ENCODE measurements around the gene APBA1. TPM values are rescaled to one million over a fixed set of nuclear protein-coding genes. Genes with fewer than 3 reads are reported as not detected.

The APBA1 gene
- total and polyA plus RNA-seq, 2 of the 4 experiments (the other 2 are of a cell fraction) = 3.8 to 5.1 TPM

DNA sequence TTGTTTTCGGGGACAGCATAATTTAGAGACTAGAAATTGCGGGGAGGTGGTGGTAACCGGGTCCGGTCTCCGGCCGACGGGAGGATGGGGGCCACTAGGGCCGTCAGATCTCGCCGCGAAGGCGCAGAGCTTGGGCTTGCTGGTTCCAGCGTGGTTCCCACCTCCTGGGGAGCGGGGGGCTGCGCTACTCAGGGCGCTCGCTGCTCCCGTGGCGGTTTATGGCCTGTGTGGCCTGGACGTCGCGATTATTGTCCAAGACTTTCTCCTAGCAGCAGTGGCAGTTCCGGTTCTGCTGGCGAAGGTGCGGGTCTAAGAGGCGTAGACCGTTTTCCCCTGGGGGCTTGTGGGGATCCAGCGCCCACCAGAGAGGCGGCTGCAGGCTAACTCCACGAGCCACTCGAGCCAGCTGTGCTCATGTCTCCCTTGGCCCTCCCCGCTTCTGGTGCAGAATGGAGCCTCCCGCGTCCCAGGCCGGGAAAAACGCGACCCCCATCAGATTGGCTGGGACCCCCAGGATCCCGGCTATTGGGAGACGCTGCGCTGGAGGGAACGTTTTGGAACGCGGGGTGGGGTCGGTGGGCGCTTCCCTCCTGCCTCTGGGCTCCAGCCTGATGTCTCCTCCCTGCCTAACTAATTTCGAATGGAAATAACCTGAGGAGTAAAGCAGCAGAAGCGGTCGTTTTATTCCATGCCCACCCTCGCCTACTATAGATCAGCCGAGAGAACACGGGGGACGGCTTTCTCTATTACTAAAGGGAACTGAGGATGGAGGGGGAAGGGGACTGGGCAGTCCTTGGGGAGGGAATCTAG lies 260.0 kb downstream of the APBA1 start:
- H4K8ac ChIP-seq (ENCODE audit: low read depth in 2 of 2, low read length in 2 of 2) = no peak overlapping the region
- no peak overlapping the region for H3K27ac ChIP-seq (ENCODE audit: insufficient read depth, low read length)
- no peaks in the 10 kb centered on the region for H4K20me1 ChIP-seq (ENCODE audit: insufficient read depth, low read length)
- H3K14ac ChIP-seq (replicated peaks; ENCODE audit: low read depth, low read length) = no peak overlapping the region
- H3K4ac ChIP-seq (ENCODE audit: low read depth, low read length) = no peak overlapping the region
- peaks cover 4% of the 10 kb centered on the region; the same call in 1 of the 2 replicates for H3K27me3 ChIP-seq (ENCODE audit: control insufficient read depth, insufficient read depth, low read length)
- intact Hi-C loops (cut with micrococcal nuclease) = no loop called here
- no TSS peak for BruUV-seq (replicated peaks)
- in situ Hi-C loops (cut with MboI; ENCODE audit: low sequenced_read_pairs) = loop anchor here (25.0 kb wide), 1 partner anchor 700 kb away; no protein-coding TSS in a partner anchor
- no peaks in the 10 kb centered on the region for H3K9me3 ChIP-seq (ENCODE audit: control insufficient read depth, insufficient read depth, low read length)
- no peak overlapping the region for H2AK5ac ChIP-seq (ENCODE audit: low read depth, low read length)
- no peak overlapping the region for H3K4me2 ChIP-seq (ENCODE audit: low read depth, low read length)
- CTCF ChIA-PET = no interaction called here
- peak overlapping the region; percentile 86 for H2AFZ ChIP-seq (replicated peaks; ENCODE audit: low read length, poor library complexity)
- POLR2A ChIA-PET (ENCODE audit: unreplicated experiment) = no interaction called here
- no peak overlapping the region for H3K4me3 ChIP-seq (ENCODE audit: insufficient read depth, low read depth, low read length)
- H2BK15ac ChIP-seq (ENCODE audit: low read depth, low read length) = no peak overlapping the region
- no peak overlapping the region for H2AK9ac ChIP-seq (replicated peaks; ENCODE audit: low read depth, low read length, poor library complexity)
- no peak overlapping the region for H3K56ac ChIP-seq (ENCODE audit: extremely low read depth, insufficient read depth, low read length)
- no peak overlapping the region for H4K5ac ChIP-seq (ENCODE audit: low read depth, low read length)
- no peak overlapping the region for H2BK120ac ChIP-seq (ENCODE audit: low read depth, low read length)
- H4K91ac ChIP-seq (ENCODE audit: insufficient read depth, low read depth, low read length) = no peak overlapping the region
- no peak overlapping the region for H2BK5ac ChIP-seq (ENCODE audit: low read depth, low read length, poor library complexity, severe bottlenecking)
- H3K4me1 ChIP-seq (ENCODE audit: control insufficient read depth, insufficient read depth, low read length) = no peaks in the 10 kb centered on the region
- H3K79me1 ChIP-seq (ENCODE audit: low read depth in 1 of 2, low read length in 2 of 2) = no peaks in the 10 kb centered on the region
- no peaks in the 10 kb centered on the region for H3K9me1 ChIP-seq (ENCODE audit: insufficient read depth, low read length)
- H2BK20ac ChIP-seq (ENCODE audit: low read depth, low read length) = no peak overlapping the region
- no peaks in the 10 kb centered on the region for H3K36me3 ChIP-seq (ENCODE audit: control insufficient read depth, insufficient read depth, low read length)
- no peak overlapping the region for H3K23ac ChIP-seq (ENCODE audit: low read depth, low read length)
- DNase-seq (no peak), ATAC-seq (ENCODE audit: low read depth) (no peak)
- 88% methylated on average over 25 of the region's 52 CpGs; no CpG with 5 or more reads in 1 of the 2 experiments for WGBS, 2 experiments (ENCODE audit: extremely low coverage in 2 of 2, insufficient read length in 1 of 2)
- H3K18ac ChIP-seq (ENCODE audit: low read depth, low read length) = no peak overlapping the region
- no peak overlapping the region for H3K9ac ChIP-seq (ENCODE audit: low read depth, low read length)
- TF ChIP-seq MXI1 (IDR thresholded peaks at IDR 0.05; ENCODE audit: borderline replicate concordance, low read depth, low read length) (no peak), RFX5 (IDR thresholded peaks at IDR 0.05; ENCODE audit: low read depth, low read length) (no peak), MAFK (IDR thresholded peaks at IDR 0.05; ENCODE audit: low read depth, low read length) (no peak), RAD21 (IDR thresholded peaks at IDR 0.05; ENCODE audit: low read length) (no peak), CHD1 (IDR thresholded peaks at IDR 0.05; ENCODE audit: low read depth, low read length) (no peak), RCOR1 (IDR thresholded peaks at IDR 0.05; ENCODE audit: insufficient replicate concordance, low read length) (no peak), POLR2A (IDR thresholded peaks at IDR 0.05; ENCODE audit: low read depth, low read length) (no peak)
- TF ChIP-seq, protein P1, sequence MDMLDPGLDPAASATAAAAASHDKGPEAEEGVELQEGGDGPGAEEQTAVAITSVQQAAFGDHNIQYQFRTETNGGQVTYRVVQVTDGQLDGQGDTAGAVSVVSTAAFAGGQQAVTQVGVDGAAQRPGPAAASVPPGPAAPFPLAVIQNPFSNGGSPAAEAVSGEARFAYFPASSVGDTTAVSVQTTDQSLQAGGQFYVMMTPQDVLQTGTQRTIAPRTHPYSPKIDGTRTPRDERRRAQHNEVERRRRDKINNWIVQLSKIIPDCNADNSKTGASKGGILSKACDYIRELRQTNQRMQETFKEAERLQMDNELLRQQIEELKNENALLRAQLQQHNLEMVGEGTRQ (IDR thresholded peaks at IDR 0.05; ENCODE audit: low read depth, low read length) = no peak
- TF ChIP-seq, protein P2, sequence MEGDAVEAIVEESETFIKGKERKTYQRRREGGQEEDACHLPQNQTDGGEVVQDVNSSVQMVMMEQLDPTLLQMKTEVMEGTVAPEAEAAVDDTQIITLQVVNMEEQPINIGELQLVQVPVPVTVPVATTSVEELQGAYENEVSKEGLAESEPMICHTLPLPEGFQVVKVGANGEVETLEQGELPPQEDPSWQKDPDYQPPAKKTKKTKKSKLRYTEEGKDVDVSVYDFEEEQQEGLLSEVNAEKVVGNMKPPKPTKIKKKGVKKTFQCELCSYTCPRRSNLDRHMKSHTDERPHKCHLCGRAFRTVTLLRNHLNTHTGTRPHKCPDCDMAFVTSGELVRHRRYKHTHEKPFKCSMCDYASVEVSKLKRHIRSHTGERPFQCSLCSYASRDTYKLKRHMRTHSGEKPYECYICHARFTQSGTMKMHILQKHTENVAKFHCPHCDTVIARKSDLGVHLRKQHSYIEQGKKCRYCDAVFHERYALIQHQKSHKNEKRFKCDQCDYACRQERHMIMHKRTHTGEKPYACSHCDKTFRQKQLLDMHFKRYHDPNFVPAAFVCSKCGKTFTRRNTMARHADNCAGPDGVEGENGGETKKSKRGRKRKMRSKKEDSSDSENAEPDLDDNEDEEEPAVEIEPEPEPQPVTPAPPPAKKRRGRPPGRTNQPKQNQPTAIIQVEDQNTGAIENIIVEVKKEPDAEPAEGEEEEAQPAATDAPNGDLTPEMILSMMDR (conservative IDR thresholded peaks at IDR 0.05; ENCODE audit: low read depth, low read length) = no peak
- dilution Hi-C loops (cut with HindIII; ENCODE audit: low sequenced_read_pairs, unreplicated experiment) = no loop called here

All from IMR-90 (cell line).